Tibial nerve (tissue), 4 donors: ENCODE data around the gene SLC5A11.

Experiments used
- EP300 ChIP-seq, 2 donors: sonication (generic); formaldehyde crosslinking; IDR thresholded peaks; one replicate each; pipeline ENCODE4 v1.6.1; 2017; ENCODE audit warnings: antibody characterized with exemption in 2 of 2, mild to moderate bottlenecking in 1 of 2
- POLR2A ChIP-seq, 2 donors: fragments of 450-650 bp; IDR thresholded peaks; one replicate each; pipeline ENCODE4 v1.6.1; 2017; ENCODE audit warnings: antibody characterized with exemption in 2 of 2, mild to moderate bottlenecking in 2 of 2, moderate library complexity in 2 of 2
- TF ChIP-seq, protein P1 (sequence below), 5 experiments: fragments of 200-600 bp in 3 of 5; fragments of 450-650 bp in 2 of 5; sonication (generic) in 3 of 5; IDR thresholded peaks; one replicate each; pipeline ENCODE4 v1.5.1; 2016 to 2019; ENCODE audit warnings: antibody characterized with exemption in 5 of 5, mild to moderate bottlenecking in 3 of 5, moderate library complexity in 2 of 5

DNA sequence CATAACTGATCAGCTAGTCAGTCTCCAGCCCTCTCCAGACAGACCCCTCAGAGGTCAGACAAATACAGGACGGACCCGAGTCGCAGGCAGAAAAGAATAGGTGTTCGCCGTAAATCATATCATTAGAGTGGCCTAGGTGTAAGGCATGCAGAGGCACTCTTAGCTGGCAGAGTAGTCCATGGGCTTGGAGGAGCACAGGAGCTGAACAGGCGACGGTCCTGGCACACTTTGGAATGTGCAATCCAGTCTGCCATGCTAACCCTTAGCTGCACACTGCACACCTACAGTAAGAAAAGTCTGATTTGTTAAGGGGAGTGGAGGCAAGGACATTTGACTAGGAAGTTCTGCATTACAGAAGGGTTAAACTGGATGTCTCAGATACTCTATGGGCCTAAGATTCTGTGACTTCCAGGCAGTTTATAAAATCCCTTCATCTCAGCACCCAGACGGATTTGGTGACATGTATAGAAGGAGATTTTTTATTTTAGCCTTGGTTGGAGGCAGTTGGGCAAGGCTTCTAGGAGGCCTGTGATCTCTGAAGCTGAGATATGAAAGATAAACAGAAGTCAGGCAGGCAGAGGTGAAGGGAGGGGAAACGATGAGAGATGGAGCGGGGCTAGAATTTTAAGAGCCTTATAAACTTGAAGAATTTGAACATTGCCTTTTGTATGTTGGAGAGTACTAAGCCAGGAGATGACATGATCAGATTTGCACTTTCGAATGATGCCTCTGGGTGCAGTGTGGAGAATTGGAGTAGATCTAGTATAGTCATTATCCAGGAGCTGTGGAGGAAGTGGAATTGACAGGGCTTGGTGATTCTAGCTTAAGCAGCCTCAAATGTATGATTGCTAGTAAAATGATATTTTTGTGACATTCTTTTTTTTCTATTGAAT lies 34.6 kb upstream of the SLC5A11 start:
- TF ChIP-seq POLR2A (IDR thresholded peaks at IDR 0.05) (no peak), EP300 (IDR thresholded peaks at IDR 0.05) (no peak)
- TF ChIP-seq, protein P1, sequence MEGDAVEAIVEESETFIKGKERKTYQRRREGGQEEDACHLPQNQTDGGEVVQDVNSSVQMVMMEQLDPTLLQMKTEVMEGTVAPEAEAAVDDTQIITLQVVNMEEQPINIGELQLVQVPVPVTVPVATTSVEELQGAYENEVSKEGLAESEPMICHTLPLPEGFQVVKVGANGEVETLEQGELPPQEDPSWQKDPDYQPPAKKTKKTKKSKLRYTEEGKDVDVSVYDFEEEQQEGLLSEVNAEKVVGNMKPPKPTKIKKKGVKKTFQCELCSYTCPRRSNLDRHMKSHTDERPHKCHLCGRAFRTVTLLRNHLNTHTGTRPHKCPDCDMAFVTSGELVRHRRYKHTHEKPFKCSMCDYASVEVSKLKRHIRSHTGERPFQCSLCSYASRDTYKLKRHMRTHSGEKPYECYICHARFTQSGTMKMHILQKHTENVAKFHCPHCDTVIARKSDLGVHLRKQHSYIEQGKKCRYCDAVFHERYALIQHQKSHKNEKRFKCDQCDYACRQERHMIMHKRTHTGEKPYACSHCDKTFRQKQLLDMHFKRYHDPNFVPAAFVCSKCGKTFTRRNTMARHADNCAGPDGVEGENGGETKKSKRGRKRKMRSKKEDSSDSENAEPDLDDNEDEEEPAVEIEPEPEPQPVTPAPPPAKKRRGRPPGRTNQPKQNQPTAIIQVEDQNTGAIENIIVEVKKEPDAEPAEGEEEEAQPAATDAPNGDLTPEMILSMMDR (IDR thresholded peaks at IDR 0.05): no peak
